Neural crest cell (in vitro differentiated cells): ENCODE measurements around the gene KLF2. TPM values are rescaled to one million over a fixed set of nuclear protein-coding genes. Genes with fewer than 3 reads are reported as not detected.

Experiments
- DNase-seq: peaks from one replicate; pipeline ENCODE4 v3.0.0; 2021; ENCODE audit warnings: low read depth, mixed read lengths, low spot score
- H3K27ac Mint-ChIP-seq: one replicate; pipeline ENCODE4 v1.8.0; 2021; ENCODE audit warnings: mild to moderate bottlenecking, mixed read lengths; ENCODE audit not compliant: unreplicated experiment
- H3K27me3 Mint-ChIP-seq: 2 replicates; pipeline ENCODE4 v1.8.0; 2021; ENCODE audit warnings: low read depth, mild to moderate bottlenecking, mixed read lengths
- H3K36me3 Mint-ChIP-seq: 2 replicates; pipeline ENCODE4 v1.8.0; 2021; ENCODE audit warnings: low read depth, mild to moderate bottlenecking, mixed read lengths
- H3K4me1 Mint-ChIP-seq: 2 replicates; pipeline ENCODE4 v1.8.0; 2021; ENCODE audit warnings: mixed read lengths
- H3K4me3 Mint-ChIP-seq: one replicate; pipeline ENCODE4 v1.8.0; 2021; ENCODE audit warnings: mild to moderate bottlenecking, mixed read lengths
- H3K9me3 Mint-ChIP-seq: 2 replicates; pipeline ENCODE4 v1.8.0; 2021; ENCODE audit warnings: mixed read lengths
- CTCF ChIP-seq: fragments of 200-600 bp; sonication (generic); conservative IDR thresholded peaks from 2 replicates; pipeline ENCODE4 v1.5.0; 2021; ENCODE audit warnings: antibody characterized with exemption, mild to moderate bottlenecking
- total RNA-seq: library from RNA; stranded (reverse); gene quantifications from 2 replicates; pipeline ENCODE4 v1.2.1, GENCODE V29; 2021

Gene KLF2
- total RNA-seq, 1 donor from 2014 or later = 0.54 TPM

DNA sequence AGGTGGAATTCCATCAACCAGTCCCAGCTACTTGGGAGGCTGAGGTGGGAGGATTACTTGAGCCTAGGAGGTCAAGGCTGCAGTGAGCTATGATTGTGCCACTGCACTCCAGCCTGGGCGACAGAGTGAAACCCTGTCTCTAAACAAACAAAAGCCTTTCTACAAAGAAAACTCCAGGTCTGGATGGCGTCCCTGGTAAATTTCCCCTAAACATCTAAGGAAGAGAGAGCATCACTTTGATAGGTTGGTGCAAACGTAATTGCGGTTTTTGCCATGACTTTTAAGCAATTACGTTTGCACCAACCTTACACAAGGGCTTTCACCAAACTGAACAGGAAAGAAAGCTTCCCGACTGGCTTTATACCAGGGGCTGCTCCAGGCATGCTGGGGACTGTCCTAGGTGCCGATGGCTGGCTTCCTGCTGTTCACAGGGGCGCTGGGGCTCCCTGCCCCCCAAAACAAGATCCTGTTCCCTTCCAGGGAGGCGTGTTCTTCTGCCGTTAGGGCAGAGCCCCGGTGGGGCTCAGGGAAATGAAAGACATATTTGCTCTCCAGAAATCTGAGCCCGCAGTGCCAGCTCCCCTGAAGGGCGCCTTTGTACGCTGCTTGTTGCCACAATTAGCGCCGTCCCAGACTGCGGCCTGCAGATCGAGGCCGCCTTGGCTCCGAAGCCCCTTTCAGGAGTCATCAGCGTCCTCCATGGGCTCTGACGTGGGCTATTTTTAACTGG is 38.7 kb upstream of the KLF2 start:
- no peak for TF ChIP-seq CTCF
- H3K27ac Mint-ChIP-seq = no peak overlapping the region
- peaks cover 16% of the 10 kb centered on the region for H3K27me3 Mint-ChIP-seq
- peaks cover 14% of the 10 kb centered on the region for H3K4me1 Mint-ChIP-seq
- H3K36me3 Mint-ChIP-seq = no peaks in the 10 kb centered on the region
- H3K4me3 Mint-ChIP-seq = no peak overlapping the region
- no peaks in the 10 kb centered on the region for H3K9me3 Mint-ChIP-seq
- DNase-seq = no peak

DNA sequence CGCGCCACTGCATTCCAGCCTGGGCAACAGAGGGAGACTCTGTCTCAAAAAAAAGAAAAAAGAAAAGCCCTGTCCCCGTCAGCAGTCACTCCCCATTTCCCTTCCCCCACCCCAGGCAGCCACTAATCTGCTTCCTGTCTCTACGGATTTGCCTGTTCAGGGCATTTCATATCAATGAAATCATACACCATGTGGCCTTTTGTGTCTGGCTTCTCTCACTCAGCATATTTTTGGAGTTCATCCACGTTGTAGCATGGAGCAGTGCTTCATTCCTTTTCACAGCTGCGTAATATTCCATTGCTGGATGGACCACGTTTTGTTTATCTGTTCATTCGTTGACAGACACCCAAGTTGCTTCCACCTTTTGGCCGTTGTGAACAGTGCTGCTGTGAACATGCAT is 36.1 kb upstream of the KLF2 start:
- Mint-ChIP-seq H3K9me3 (no peaks in the 10 kb centered on the region), H3K27ac (no peak overlapping the region), H3K4me1 (peaks cover 7% of the 10 kb centered on the region), H3K36me3 (no peaks in the 10 kb centered on the region), H3K27me3 (peaks cover 16% of the 10 kb centered on the region), H3K4me3 (no peak overlapping the region)
- TF ChIP-seq CTCF = no peak
- DNase-seq = no peak

- Mint-ChIP-seq H3K27ac (no peak overlapping the region), H3K9me3 (no peaks in the 10 kb centered on the region), H3K36me3 (no peaks in the 10 kb centered on the region), H3K4me1 (peaks cover 6% of the 10 kb centered on the region), H3K27me3 (peaks cover 16% of the 10 kb centered on the region), H3K4me3 (no peak overlapping the region)
- no peak for TF ChIP-seq CTCF
- DNase-seq = no peak
These were observed 35.0 kb upstream of the KLF2 start for GRCh38 chr19:16289594-16289993.

DNA sequence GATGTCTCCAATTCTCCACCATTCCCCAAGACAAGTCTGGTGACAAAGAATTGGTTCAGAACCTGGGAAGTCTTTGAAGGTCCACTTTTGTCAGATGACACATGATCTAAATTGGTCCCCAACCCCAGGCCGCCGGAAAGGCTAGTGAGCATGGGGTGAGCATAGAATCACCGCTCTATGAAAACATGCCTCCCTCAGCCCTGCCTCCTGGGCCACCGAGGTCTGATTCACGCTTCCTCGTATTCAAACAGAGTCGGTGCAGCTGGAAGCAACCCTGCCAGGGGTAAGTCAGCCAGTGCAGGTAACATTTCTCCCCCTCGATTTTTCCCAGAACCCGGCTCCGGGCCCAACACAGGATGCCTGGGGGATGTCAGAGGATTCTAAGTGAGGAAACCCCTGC is 33.9 kb upstream of the KLF2 start:
- peaks cover 12% of the 10 kb centered on the region for H3K27me3 Mint-ChIP-seq
- H3K36me3 Mint-ChIP-seq = no peaks in the 10 kb centered on the region
- no peak overlapping the region for H3K4me3 Mint-ChIP-seq
- DNase-seq = no peak
- no peak for TF ChIP-seq CTCF
- H3K4me1 Mint-ChIP-seq = peaks cover 6% of the 10 kb centered on the region
- no peak overlapping the region for H3K27ac Mint-ChIP-seq
- no peaks in the 10 kb centered on the region for H3K9me3 Mint-ChIP-seq

GRCh38 chr19:16293118-16294091 is 31.2 kb upstream of the KLF2 start:
- Mint-ChIP-seq H3K27me3 (no peaks in the 10 kb centered on the region), H3K9me3 (no peaks in the 10 kb centered on the region), H3K4me1 (no peaks in the 10 kb centered on the region), H3K4me3 (no peak overlapping the region), H3K36me3 (no peaks in the 10 kb centered on the region), H3K27ac (no peak overlapping the region)
- DNase-seq = no peak
- no peak for TF ChIP-seq CTCF
